GM12865 (cell line): ENCODE measurements around the gene C17orf113.

ENCODE experiments used
- DNase-seq: peaks from one replicate; pipeline ENCODE4 v3.0.0; 2010; ENCODE audit warnings: low read depth
- H3K4me3 ChIP-seq: 2 replicates; pipeline ENCODE4 v1.5.1; 2011; ENCODE audit warnings: mild to moderate bottlenecking, low read depth, low read length, control low read depth
- CTCF ChIP-seq: IDR thresholded peaks from 2 replicates; pipeline ENCODE4 v1.5.1; 2011; ENCODE audit warnings: low read length, control low read depth, low read depth, inconsistent platforms; ENCODE audit not compliant: insufficient read depth; ENCODE audit errors: missing control alignments

Gene C17orf113

DNA sequence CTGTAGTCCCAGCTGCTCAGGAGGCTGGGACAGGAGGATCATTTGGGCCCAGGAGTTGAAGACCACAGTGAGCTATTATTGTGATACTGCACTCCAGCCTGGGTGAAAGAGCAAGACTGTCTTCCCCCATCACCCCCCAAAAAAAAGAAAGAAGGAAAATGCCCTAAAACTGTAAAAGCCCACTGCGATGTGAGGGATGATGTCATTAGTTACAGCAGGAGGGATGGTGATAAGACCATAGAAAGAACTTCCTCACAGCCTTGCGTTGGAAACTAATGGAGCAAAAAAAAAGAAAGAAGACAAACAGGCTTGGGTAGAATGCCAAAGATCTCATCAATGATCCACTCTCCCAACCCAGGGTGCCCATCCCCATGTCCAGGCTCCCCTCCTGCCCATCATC lies 29.1 kb upstream of the C17orf113 start:
- no peak for TF ChIP-seq CTCF
- no peak for DNase-seq
- H3K4me3 ChIP-seq, result no peak overlapping the region

DNA sequence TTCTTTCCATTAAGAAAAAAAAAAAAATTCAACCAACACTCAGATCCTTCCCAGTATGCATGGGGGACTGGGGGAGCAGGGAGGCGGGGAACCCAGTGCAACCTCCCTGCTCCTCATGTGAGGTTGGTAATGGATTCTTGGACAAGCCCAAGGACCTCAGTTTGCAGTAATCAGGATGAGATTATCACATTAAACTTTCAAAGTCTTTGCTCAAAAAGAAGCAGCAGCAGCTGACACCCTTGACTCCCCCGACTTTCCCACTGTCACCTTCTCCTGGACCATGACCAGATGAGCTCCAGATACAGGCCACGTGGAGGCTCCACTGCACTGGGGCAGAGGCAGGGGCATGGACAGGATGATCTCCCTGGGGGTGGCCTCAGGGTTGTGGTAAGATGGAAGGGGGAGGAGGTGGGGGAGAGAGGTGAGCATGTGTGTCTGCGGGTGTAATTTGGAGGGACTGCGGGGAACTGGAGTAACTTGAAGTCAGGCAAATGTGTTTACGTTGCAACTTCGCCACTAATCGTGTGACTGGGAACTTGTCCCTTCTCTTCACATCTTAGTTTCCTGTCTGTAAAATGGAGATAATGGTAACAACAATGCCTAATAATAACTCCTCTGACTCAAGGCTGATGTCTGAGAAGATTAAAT lies 28.1 kb upstream of the C17orf113 start:
- no peak for DNase-seq
- H3K4me3 ChIP-seq, result no peak overlapping the region
- TF ChIP-seq CTCF, result no peak

- TF ChIP-seq CTCF, result no peak
- DNase-seq, result no peak
- H3K4me3 ChIP-seq, result no peak overlapping the region
These were observed 27.4 kb upstream of the C17orf113 start for GRCh38 chr17:42077755-42078154.

DNA sequence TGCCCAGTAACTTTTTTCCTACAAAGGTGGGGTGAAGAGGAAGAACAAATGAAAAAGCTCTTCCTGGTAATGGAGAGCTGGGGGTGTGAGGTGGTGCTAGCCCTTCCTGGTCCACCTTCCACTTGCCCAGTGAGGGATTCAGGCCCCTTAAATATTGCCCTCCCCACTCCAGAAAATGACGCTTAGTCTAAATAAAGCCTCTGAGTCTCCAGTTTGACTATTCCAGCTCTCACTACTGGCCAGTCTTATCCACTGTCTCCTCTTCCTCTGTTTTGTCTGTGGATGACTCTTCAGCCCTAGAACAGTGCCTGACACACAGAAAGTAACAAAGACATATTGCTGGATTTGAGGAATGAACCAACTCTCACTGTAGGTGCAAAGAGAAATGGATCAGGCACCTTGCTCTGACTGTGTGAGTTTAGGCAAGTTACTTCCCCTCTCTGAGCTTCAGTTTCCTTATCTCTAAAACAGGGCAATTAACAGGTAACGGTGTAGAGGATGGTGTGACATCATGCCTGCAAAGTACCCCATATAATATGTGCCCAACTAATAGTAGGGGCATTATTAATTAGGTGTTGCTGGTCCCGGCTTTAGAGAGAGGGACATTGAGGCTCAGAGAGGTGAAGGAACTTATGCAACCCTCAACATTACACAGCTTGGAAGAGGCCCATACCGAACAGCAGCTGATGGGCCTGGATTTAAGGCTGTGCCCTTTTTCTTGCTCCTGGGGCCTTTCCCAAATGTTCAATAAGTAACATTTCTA lies 26.6 kb upstream of the C17orf113 start:
- no peak for TF ChIP-seq CTCF
- no peak for DNase-seq
- no peak overlapping the region for H3K4me3 ChIP-seq

- no peak overlapping the region for H3K4me3 ChIP-seq
- no peak for TF ChIP-seq CTCF
- DNase-seq, result no peak
These were observed 25.4 kb upstream of the C17orf113 start for GRCh38 chr17:42075789-42076188.

DNA sequence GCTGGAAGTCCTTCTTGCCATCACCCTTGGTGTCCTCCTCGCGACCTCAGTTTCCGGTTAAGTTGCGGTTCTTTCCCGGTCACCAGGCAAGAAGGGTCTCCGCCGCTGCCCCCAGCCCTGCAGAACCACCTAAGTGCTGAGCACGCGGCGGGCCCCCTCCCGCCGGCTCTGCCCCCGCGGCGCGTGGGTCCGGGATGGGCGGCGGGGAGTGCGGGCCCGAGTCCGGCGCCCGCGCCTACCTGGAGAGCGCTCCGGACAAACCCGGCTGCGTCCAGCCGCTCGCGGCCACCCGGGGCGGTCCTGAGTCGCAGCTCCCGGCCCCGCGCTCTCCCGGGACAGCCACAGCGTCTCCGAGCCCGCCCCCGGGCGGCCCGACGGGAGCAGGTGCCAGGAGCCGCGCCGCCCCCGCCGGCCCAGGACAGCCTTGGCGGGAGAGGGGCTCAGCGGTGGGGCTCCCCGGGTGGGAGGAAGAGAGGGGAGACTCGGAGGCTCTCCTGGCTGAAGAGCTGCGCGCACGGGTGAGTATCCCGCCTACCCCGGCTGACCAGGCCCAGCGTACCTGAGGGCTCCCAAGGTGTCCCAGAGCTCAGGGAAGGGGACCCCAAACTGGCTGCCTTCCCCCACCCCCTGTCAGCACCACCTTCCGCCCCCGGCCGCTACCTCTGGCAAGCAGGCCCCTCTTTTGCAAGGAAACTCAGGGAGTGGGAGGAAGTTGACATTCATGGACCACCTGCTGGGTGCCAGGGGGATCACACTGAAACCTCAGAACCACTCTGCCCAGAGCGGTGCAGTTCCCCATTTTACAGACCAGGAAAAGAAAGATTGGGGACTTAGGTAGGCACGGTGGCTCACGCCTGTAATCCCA lies 22.2 kb upstream of the C17orf113 start:
- no peak overlapping the region for H3K4me3 ChIP-seq
- no peak for DNase-seq
- no peak for TF ChIP-seq CTCF
